GM18526 (cell line): ENCODE measurements around the gene FAM171A1.

Source experiments
- POLR2A ChIP-seq: IDR thresholded peaks from 3 replicates; pipeline ENCODE4 v1.6.1; 2011; ENCODE audit not compliant: insufficient read length; ENCODE audit errors: extremely low read depth

The FAM171A1 gene

DNA sequence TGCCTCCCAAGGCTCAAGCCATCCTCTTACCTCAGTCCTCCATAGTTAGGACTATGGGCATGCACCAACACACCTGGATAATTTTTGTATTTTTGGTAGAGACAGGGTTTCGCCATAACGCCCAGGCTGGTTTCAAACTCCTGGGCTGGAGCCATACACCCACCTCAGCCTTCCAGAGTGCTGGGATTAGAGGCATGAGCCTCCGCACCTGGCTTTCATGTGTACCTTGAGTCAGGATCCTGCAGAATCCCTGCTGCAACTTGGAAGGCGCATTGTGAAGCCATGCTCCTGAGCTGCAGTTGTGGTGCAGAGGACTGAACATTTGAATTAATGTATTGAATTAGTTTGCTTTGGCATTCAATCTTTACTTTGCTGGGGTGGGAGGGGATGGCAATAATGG lies 173.2 kb downstream of the FAM171A1 start:
- no peak for TF ChIP-seq POLR2A

DNA sequence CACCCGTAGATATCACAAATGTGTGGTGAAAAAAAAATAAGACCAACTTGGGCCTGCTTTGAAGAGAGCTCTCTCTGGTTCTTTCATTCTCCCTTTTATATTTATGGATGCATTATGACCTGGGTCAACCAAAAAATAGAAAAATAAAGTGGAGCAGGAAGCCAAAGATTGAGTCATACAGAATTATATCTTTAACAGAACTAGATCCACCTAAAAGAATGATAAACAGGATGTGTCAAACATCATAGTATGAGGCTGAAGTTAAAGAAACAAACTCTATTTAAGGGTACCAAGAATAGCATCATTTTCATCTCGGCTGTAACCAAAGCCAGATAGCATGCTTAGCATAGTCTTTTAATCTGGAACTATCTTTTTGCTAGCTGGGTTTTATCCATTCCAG lies 173.8 kb downstream of the FAM171A1 start:
- no peak for TF ChIP-seq POLR2A

DNA sequence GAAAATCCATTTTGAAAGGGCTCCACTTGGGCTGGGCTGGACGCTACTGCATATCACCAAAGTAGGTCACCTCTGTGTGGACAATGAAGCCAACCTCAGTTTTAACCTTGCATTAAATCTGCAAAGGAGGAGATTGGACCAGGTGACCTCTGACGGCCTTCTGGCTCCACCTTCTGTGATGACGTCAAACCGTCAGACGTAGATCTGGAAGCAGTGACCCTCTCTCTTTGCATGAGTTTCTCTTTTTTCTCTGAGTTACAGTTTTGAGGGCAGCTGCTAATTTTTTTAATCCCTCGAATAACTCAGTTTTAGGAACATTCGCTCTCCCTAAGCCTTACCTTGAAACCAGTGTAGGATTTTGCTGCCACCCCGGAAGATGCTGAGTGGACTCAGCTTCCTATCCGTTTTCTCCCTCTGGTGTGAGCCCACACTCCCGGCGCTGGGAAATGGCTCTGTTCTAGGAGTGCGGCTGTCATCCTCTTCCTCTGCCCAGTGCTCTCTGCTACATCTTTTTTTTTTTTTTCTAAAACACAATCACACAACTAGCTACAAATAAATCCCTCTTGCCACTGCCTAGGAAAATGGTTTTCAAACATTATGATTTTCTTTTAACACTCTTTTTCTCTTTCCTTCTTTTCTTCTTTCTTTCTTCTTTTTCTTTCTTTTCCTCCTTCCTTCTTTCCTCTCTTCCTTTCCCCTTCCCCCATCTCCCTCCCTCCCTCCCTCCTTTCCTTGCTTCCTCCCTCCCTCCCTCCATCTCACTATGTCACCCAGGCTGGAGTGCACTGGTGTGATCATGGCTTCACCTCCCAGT lies 174.9 kb downstream of the FAM171A1 start:
- no peak for TF ChIP-seq POLR2A

DNA sequence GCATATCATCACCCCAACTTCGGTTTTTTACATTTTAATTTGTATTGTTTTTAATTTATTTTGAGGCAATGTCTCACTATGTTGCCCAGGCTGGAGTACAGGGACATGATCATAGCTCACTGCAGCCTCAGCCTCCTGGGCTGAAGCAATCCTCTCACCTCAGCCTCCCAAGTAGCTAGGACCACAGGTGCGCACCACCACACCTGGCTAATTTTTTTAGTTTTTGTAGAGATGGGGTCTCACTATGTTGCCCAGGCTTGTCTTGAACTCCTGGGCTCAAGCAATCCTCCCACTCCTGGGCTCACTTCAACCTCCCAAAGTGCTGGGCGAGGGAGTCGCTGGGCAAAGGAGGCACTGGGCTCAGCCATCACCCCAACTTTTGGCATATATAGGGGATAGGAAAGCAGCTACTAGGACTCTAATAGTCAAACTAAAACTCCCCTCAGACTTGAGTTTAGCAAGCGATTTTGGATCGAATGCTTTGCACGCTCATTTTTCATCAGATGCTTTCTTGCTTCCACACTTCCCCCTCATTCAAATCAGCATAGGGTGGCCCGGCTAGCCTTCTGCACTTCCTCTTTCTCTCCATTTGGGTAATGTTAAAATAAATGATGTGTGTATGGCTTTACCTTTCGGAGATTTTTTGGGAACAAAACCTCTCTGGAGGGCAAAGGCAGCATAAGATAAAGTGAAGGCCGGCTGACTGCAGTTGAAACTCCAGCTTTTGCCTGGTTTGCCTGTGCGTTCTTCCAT lies 181.8 kb downstream of the FAM171A1 start:
- no peak for TF ChIP-seq POLR2A

DNA sequence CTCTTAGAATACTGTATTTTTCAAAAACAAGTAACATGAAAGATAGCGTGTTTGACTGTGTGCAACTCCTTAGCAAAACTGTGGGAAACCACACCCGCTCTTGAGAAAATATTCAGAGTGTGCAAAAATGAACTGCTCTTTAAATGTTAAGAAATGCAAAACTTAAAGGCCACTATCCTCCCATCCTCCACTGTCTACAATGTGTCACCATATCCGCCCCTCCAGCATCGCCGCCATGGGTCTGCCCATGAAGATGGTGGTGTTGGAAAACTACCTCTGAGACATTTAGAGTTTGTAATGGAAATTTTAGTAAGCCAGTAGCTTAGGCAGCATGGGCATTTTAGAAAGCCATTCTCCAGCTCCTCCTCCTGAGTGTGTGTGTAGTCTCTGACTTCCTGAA lies 182.5 kb downstream of the FAM171A1 start:
- no peak for TF ChIP-seq POLR2A

DNA sequence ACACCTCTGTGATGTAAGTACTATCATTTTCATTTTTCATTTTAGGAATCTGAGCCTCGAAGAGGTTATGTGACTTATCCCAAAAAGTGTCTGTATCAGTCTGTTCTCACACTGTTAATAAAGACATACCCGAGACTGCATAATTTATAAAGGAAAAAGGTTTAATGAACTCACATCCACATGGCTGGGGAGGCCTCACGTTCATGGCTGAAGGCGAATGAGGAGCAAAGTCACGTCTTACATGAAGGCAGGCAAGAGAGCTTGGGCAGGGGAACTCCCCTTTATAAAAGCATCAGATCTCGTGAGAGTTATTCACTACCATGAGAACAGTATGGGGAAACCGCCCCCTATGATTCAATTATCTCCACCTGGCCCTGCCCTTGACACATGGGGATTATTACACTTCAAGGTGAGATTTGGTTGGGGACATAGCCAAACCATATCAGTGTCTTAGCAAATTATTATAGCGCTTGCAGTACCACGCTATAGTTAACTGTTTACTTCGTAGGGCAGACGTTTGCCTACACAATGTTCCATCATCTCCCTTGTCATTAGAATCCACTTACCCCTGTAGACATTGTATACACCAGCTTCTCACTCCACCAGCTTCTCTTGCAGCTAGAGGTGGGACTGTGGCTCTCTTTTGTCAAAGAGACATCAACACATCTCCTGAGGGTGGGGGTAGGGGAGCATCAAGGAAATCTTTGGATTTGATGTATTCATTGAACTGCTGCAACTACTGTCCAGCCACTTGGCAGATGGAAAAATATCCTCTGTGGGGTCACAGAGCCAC lies 187.2 kb downstream of the FAM171A1 start:
- TF ChIP-seq POLR2A, result no peak

DNA sequence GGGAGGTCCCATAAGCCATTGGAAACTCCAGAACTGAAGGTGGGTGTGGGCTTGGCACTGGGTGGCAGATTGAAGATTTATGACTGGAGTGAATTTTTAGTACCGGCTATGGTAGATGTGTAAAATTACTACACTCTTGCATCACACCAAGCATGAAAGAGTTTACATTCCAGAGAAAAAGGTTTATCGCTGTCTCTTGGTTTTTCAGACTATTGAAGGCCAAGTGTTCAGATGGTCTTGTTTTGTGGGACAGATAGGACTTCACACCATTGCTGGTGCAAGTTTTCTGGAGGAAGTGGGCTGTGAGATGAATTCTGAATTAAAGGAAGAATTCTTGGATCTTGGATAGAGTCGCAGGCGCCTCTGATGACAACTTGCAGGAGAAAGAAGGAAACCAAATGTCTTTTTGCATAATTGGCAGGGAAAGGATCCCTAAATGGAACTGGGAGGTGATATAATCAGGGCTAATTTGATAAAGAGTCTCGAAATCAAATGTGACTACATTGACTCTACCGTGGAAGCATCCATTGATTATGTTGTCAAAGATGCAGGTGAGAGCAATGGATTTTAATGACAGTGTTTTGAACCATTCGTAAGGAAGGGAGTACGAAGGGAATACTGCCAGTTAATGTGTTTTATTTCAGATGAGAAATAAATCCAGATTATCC lies 188.4 kb downstream of the FAM171A1 start:
- no peak for TF ChIP-seq POLR2A

DNA sequence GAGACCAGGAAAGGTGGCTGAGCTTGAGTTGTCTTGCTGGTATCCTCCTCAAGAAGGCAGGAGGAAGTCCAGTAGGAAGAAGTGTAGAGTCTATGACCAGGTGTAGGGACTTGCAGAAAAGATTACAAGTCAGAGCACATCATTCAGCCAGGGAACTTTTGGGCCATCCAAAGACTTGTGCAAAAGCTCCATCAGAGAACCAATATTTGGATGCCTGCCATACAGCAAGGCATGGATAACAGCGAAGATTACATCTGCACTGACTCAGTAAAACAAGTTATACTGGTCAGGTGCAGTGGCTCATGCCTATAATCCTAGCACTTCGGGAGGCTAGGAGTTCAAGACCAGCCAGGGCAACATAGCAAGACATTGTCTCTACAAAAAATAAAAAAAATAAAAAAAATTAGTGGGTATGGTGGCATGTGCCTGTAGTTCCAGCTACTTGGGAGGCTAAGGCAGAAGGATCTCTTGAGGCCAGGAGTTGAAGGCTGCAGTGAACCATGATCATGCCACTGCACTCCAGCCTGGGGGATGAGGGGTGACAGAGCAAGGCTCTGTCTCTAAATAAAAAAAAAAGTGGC lies 189.4 kb downstream of the FAM171A1 start:
- no peak for TF ChIP-seq POLR2A

DNA sequence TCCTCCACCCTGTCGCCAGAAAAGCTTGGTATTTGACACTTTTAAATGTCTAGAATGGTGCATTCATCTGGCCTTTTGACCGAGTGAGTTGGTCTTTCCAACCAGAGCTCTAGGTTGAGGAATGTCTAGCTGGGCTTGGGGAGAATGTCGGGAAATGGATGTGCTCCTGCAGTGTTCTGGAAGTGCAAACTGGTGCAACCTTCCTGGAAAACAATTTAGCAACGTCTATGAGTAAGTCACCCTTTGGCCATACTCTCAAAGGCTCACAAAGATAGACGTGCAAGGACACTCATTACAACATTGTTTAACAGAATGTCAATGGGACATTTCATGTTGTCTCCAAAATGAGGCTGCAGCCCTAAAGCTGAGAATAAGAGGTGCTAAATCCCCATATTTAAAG lies 190.4 kb downstream of the FAM171A1 start:
- no peak for TF ChIP-seq POLR2A

DNA sequence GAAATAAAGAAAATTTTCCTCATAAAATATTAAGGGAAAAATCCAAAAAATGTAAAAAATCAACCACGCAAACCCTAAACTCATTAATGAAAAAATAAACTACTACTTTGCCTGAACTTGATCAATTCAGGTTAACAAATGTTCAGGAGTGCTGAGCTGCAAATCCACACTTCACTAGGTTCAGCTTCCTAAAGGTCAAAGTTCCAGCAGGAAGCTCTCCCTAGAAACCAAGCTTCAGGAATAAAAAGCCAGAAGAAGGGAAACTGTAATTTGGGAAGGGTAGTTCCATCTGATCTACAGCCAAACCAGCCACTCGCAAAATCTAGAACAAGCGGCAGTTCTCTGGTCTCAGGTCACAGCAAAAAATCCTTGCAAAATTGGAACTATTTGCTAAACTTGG lies 194.8 kb downstream of the FAM171A1 start:
- no peak for TF ChIP-seq POLR2A

DNA sequence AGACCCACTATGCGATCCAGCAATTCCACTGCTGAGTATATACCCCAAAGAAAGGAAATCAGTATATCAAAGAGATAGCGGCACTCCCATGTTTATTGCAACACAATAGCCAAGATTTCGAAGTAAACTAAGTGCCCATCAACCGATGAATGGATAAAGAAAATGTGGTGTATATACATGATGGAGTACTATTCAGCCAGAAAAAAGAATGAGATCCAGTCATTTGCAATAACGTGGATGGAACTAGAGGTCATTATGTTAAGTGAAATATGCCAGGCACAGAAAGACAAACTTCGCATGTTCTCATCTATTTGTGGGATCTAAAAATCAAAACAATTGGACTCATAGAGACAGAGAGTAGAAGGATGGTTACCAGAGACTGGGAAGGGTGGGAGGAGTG lies 195.5 kb downstream of the FAM171A1 start:
- no peak for TF ChIP-seq POLR2A

DNA sequence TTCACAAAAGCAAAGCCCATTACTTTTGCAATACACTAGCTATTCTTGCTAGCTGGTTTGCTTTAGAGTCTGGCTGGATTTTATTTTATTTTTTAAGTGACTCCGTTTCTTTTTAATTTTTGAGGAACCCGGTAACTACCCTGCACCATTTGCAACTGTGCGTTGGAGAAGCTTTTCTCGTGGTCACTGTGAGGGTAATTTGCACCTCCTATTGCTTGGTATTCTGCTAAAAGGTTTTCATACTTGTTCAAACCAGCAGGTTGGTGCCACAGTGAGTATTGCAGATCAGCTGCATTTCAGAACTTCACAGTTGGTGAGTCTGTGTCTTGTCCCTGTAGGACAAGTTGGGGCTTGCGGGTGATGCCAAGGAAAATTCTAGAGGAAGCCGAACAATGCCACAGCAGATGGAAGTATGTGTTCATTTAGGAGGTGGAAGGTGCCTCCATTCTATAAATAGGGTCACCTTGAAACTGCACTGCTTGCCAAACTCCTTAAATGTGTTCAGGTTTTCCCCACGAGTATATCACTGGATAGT lies 198.7 kb downstream of the FAM171A1 start:
- TF ChIP-seq POLR2A, result no peak

DNA sequence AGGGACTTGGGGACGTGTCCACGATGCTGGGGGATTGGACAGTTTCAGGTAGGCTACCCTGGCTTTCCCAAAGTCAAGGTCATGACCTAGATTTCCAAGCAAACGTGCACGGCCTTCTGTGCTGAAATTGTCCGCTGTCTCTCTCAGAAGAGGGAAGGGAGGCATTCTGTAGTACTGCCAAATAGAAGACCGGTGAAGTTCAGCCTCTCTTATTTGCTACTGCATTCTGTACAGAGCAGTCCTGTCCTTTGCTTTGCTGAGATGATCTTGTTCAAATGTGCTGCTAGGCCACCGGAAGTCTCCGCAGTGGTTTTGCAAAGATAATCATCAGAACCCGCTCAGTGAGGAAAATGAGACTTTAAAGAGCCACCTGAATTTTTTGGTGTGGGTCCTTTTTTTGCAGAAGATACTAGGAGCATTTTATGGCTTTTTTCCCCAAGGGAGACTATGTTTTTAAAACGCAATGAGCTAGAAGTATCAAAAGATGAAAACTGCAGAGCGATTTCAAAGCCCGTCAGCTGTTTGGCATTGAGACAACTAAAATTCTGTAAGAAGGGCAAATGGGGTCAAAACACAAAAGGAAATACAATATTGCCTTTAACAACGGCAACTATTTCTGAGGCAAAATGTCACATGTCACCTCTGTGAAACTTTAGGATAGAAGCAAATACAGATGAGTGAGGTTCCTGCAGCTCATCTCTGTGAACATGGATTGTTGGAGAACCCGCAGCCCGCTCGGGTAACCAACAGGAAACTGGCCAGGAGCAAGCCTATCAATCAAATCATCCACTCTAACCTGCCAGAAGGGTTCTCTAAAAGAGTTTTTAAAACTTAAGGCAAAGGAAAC lies 201.3 kb downstream of the FAM171A1 start:
- no peak for TF ChIP-seq POLR2A
